ENCODE measurements around the gene SERHL2.
"Not testable (repeated sequence)": the region's sequence is repeated elsewhere in the genome, so short reads cannot be mapped to it uniquely, and the experiment has no call there.

Gene SERHL2

DNA sequence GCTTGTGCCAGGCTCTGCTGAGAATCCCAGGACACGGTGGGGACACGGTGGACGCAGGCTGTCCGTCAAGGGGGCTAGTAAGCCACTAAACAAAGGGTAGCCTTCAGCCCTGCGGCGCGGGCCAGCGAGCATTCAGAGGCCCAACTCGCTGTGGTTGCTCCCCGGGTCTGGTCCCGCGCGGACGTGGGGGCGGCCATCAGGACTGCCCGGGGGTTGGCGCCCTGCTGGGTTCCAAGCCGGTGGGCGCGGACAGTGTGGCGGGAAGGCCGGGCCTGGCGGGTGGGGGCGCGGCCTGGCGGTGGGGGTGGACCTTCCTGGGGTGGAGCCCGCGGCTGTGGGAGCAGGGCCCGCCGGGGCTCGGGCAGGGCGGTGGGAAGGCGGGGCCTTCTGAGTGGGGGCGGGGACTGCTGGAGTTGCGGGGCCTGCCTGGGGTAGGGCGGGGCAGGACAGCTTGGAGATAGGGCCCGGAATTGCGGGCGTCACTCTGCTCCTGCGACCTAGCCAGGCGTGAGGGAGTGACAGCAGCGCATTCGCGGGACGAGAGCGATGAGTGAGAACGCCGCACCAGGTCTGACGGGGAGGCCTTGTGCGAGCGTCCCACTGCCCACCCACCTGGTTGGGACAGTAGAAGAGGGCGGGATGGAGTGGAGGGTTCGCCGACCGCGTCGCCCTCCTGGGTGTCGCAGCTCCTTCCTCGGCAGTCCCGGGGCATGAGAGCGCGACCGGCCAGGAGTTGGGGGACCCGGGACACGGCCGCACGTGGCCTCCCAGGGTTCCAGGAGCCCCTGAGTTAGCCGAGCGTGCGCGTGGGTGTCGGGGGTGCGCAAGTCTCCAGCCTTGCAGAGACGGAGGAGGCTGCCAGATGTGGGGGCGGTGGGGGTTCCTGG lies at the start of gene SERHL2:
TSS of gene SERHL2 (plus strand) at position 482 of the 887 bp plus-strand sequence. CDS start at position 547, 65 bp downstream.
- Histone ChIP-seq H3K4me3 (ENCODE audit: low read depth, low read length) (peak within 1 kb of the TSS; percentile 79), H3K9ac (ENCODE audit: low read depth, low read length) (peak within 1 kb of the TSS; percentile 63; the same call in 1 of the 2 replicates), H3K27me3 (ENCODE audit: control insufficient read depth, insufficient read depth, low read length) (peaks cover 10% of the 10 kb centered on the region), H3K27ac (ENCODE audit: low read depth, low read length) (no peak within 1 kb of the TSS), H3K4me1 (ENCODE audit: control insufficient read depth, insufficient read depth, low read length) (peaks cover 8% of the 10 kb centered on the region; the same call in 1 of the 2 replicates), H3K9me3 (ENCODE audit: control insufficient read depth, insufficient read depth, low read length) (peaks cover 6% of the 10 kb centered on the region; the same call in 1 of the 2 replicates), H3K36me3 (ENCODE audit: control insufficient read depth, insufficient read depth, low read length) (no peaks in the 10 kb centered on the region)

GRCh38 chr22:42508327-42508974 lies 45.3 kb upstream of the SERHL2 start:
- not testable (repeated sequence) for H3K9ac ChIP-seq (ENCODE audit: low read depth, low read length)

GRCh38 chr22:42508975-42509364 lies 44.8 kb upstream of the SERHL2 start:
- Histone ChIP-seq H3K27ac (ENCODE audit: low read depth, low read length) (peak overlapping the region; percentile 28), H3K36me3 (ENCODE audit: control insufficient read depth, insufficient read depth, low read length) (peaks cover 16% of the 10 kb centered on the region)
- not testable (repeated sequence) for H3K4me1 ChIP-seq (ENCODE audit: control insufficient read depth, insufficient read depth, low read length); H3K4me3 ChIP-seq (ENCODE audit: low read depth, low read length); H3K9me3 ChIP-seq (ENCODE audit: control insufficient read depth, insufficient read depth, low read length); H3K27me3 ChIP-seq (ENCODE audit: control insufficient read depth, insufficient read depth, low read length); H3K9ac ChIP-seq (ENCODE audit: low read depth, low read length)

More at GRCh38 chr22:42508327-42508974, 45.3 kb upstream of the SERHL2 start:
- H3K9me3 ChIP-seq (ENCODE audit: control insufficient read depth, insufficient read depth, low read length); H3K4me1 ChIP-seq (ENCODE audit: control insufficient read depth, insufficient read depth, low read length); H3K4me3 ChIP-seq (ENCODE audit: low read depth, low read length); H3K27me3 ChIP-seq (ENCODE audit: control insufficient read depth, insufficient read depth, low read length): not testable (repeated sequence)
- H3K27ac ChIP-seq (ENCODE audit: low read depth, low read length) = peak overlapping the region; percentile 28
- peaks cover 11% of the 10 kb centered on the region for H3K36me3 ChIP-seq (ENCODE audit: control insufficient read depth, insufficient read depth, low read length)

DNA sequence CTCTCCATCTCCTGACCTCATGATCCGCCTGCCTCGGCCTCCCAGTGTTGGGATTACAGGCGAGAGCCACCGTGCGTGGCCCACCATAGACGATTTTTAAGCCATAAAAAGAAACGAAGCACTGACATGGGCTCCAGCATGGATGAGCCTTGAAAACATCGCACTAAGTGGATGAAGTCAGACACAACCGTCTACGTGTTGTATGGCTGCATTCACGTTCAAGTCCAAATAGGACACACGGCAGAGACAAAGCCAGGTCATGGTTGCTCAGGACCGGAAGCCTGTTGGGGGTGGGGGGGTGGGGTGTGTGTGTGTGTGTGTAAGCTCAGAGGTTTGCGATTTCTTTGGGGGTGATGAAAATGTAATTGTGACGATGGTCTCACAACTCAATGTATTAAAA lies 44.2 kb upstream of the SERHL2 start:
- no peak overlapping the region for H3K9ac ChIP-seq (ENCODE audit: low read depth, low read length)
- no peak overlapping the region for H3K27ac ChIP-seq (ENCODE audit: low read depth, low read length)
- peaks cover 21% of the 10 kb centered on the region for H3K36me3 ChIP-seq (ENCODE audit: control insufficient read depth, insufficient read depth, low read length)
- peaks cover 5% of the 10 kb centered on the region for H3K4me1 ChIP-seq (ENCODE audit: control insufficient read depth, insufficient read depth, low read length)
- H3K27me3 ChIP-seq (ENCODE audit: control insufficient read depth, insufficient read depth, low read length) = no peaks in the 10 kb centered on the region
- H3K4me3 ChIP-seq (ENCODE audit: low read depth, low read length) = no peak overlapping the region
- no peaks in the 10 kb centered on the region for H3K9me3 ChIP-seq (ENCODE audit: control insufficient read depth, insufficient read depth, low read length)

- Histone ChIP-seq H3K4me3 (ENCODE audit: low read depth, low read length) (no peak overlapping the region), H3K27me3 (ENCODE audit: control insufficient read depth, insufficient read depth, low read length) (no peaks in the 10 kb centered on the region), H3K4me1 (ENCODE audit: control insufficient read depth, insufficient read depth, low read length) (peaks cover 5% of the 10 kb centered on the region), H3K9me3 (ENCODE audit: control insufficient read depth, insufficient read depth, low read length) (no peaks in the 10 kb centered on the region), H3K27ac (ENCODE audit: low read depth, low read length) (no peak overlapping the region), H3K9ac (ENCODE audit: low read depth, low read length) (no peak overlapping the region), H3K36me3 (ENCODE audit: control insufficient read depth, insufficient read depth, low read length) (peaks cover 34% of the 10 kb centered on the region)
These were observed 42.3 kb upstream of the SERHL2 start for GRCh38 chr22:42511401-42511891.

GRCh38 chr22:42512273-42512990 lies 41.3 kb upstream of the SERHL2 start:
- H3K27me3 ChIP-seq (ENCODE audit: control insufficient read depth, insufficient read depth, low read length); H3K4me3 ChIP-seq (ENCODE audit: low read depth, low read length); H3K9ac ChIP-seq (ENCODE audit: low read depth, low read length); H3K4me1 ChIP-seq (ENCODE audit: control insufficient read depth, insufficient read depth, low read length); H3K9me3 ChIP-seq (ENCODE audit: control insufficient read depth, insufficient read depth, low read length): not testable (repeated sequence)
- Histone ChIP-seq H3K36me3 (ENCODE audit: control insufficient read depth, insufficient read depth, low read length) (peaks cover 43% of the 10 kb centered on the region), H3K27ac (ENCODE audit: low read depth, low read length) (peak overlapping the region; percentile 11)

- H3K4me3 ChIP-seq (ENCODE audit: low read depth, low read length); H3K27ac ChIP-seq (ENCODE audit: low read depth, low read length); H3K9ac ChIP-seq (ENCODE audit: low read depth, low read length); H3K9me3 ChIP-seq (ENCODE audit: control insufficient read depth, insufficient read depth, low read length); H3K27me3 ChIP-seq (ENCODE audit: control insufficient read depth, insufficient read depth, low read length); H3K4me1 ChIP-seq (ENCODE audit: control insufficient read depth, insufficient read depth, low read length): not testable (repeated sequence)
- H3K36me3 ChIP-seq (ENCODE audit: control insufficient read depth, insufficient read depth, low read length) = peaks cover 48% of the 10 kb centered on the region
These were observed 39.4 kb upstream of the SERHL2 start for GRCh38 chr22:42514331-42514730.

DNA sequence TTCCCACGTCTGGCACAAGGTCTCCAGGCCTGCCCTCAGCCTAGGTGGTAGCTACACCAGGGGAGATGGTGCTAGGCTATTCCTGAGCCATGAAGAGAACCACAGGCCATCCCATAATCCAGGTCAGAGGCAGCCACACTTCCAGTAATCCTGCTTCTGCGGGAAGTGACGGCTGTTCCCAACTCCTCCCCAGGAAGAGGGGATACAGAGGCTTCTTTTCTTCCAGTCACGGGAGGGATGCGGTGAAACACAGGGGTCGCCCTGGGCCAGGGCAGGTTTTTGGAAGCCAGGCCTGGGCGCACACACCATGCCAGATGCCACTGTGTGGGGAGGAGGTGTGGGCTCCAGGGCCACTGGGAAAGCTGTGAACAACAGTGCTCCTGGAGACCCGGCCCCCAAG lies 38.5 kb upstream of the SERHL2 start:
- H3K27me3 ChIP-seq (ENCODE audit: control insufficient read depth, insufficient read depth, low read length); H3K4me1 ChIP-seq (ENCODE audit: control insufficient read depth, insufficient read depth, low read length); H3K4me3 ChIP-seq (ENCODE audit: low read depth, low read length); H3K27ac ChIP-seq (ENCODE audit: low read depth, low read length); H3K9ac ChIP-seq (ENCODE audit: low read depth, low read length); H3K9me3 ChIP-seq (ENCODE audit: control insufficient read depth, insufficient read depth, low read length): not testable (repeated sequence)
- peaks cover 48% of the 10 kb centered on the region for H3K36me3 ChIP-seq (ENCODE audit: control insufficient read depth, insufficient read depth, low read length)

DNA sequence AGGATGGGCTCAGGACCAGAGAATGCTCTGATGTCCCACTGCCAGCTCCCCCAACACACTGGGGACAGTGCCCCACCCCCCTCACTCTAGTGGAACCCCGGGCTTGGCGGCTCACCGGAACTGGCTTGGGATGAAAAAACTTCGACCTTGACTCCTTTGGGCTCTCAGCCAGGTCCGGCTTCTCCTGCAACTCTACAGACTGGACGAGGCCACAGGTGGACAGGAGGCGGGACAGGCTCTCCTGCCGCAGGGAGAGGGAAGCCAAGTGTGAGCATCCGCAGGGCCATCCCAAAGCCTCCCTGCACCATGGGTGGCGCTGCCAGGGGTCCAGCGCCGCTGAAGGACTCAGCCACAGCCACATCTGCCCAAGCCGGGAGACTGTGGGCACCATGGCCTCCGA lies 37.9 kb upstream of the SERHL2 start:
- Histone ChIP-seq H3K9me3 (ENCODE audit: control insufficient read depth, insufficient read depth, low read length) (no peaks in the 10 kb centered on the region), H3K4me3 (ENCODE audit: low read depth, low read length) (no peak overlapping the region), H3K27me3 (ENCODE audit: control insufficient read depth, insufficient read depth, low read length) (no peaks in the 10 kb centered on the region), H3K27ac (ENCODE audit: low read depth, low read length) (no peak overlapping the region), H3K4me1 (ENCODE audit: control insufficient read depth, insufficient read depth, low read length) (peaks cover 8% of the 10 kb centered on the region), H3K9ac (ENCODE audit: low read depth, low read length) (no peak overlapping the region), H3K36me3 (ENCODE audit: control insufficient read depth, insufficient read depth, low read length) (peaks cover 48% of the 10 kb centered on the region)

DNA sequence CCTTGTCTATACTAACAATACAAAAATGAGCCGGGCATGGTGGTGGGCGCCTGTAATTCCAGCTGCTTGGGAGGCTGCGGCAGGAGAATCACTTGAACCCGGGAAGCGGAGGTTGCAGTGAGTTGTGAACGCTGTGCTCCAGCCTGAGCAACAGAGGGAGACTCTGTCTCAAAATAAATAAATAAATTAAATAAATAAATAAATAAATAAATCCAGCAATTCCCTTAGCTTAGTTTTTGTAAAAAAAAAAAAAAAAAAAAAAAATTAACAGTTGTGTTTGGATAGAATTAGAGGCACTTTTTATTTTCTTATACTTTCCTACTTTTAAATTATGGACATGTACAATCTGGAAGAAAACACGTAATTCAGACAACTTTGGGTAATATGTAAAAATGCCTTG lies 36.7 kb upstream of the SERHL2 start:
- H3K27ac ChIP-seq (ENCODE audit: low read depth, low read length); H3K4me1 ChIP-seq (ENCODE audit: control insufficient read depth, insufficient read depth, low read length); H3K4me3 ChIP-seq (ENCODE audit: low read depth, low read length); H3K9ac ChIP-seq (ENCODE audit: low read depth, low read length); H3K9me3 ChIP-seq (ENCODE audit: control insufficient read depth, insufficient read depth, low read length); H3K27me3 ChIP-seq (ENCODE audit: control insufficient read depth, insufficient read depth, low read length): not testable (repeated sequence)
- H3K36me3 ChIP-seq (ENCODE audit: control insufficient read depth, insufficient read depth, low read length) = peaks cover 43% of the 10 kb centered on the region

Data from HUES48 (cell line).